Stomach (tissue), 9 donors: ENCODE results near the gene STX4. TPM values are rescaled to one million over a fixed set of nuclear protein-coding genes. Genes with fewer than 3 reads are reported as not detected.
"Not testable (repeated sequence)": the region's sequence is repeated elsewhere in the genome, so short reads cannot be mapped to it uniquely, and the experiment has no call there.

Experiments
- DNase-seq, 2 donors: peaks; one replicate each; pipeline versions ENCODE4 v3.0.0 to v3.0.0-alpha.2; 2013 to 2019
- H3K27ac ChIP-seq, 5 donors: fragments of 200-600 bp in 4 of 5; sonication (generic) in 4 of 5; one replicate each; pipeline ENCODE4 v1.5.1; 2013 to 2019; ENCODE audit warnings: mild to moderate bottlenecking in 1 of 5, moderate library complexity in 1 of 5
- H3K27me3 ChIP-seq, 3 donors: fragments of 200-600 bp; sonication (generic); one replicate each; pipeline ENCODE4 v1.5.1; 2017 to 2019; ENCODE audit warnings: mixed run types in 1 of 3
- H3K36me3 ChIP-seq, 4 donors: fragments of 200-600 bp; sonication (generic); 1 replicate in 3 of 4; 2 replicates in 1 of 4; pipeline ENCODE4 v1.5.1; 2016 to 2019
- H3K4me1 ChIP-seq, 4 donors: fragments of 200-600 bp; sonication (generic); one replicate each; pipeline ENCODE4 v1.5.1; 2016 to 2019
- H3K4me3 ChIP-seq, 4 donors: fragments of 200-600 bp; sonication (generic) in 3 of 4; one replicate each; pipeline ENCODE4 v1.5.1; 2016 to 2019; ENCODE audit warnings: mild to moderate bottlenecking in 1 of 4
- H3K9me3 ChIP-seq, 4 donors: fragments of 200-600 bp; sonication (generic); one replicate each; pipeline ENCODE4 v1.5.1; 2016 to 2019
- CTCF ChIP-seq, 7 experiments: fragments of 450-650 bp in 4 of 7; fragments of 200-600 bp in 3 of 7; sonication (generic) in 3 of 7; IDR thresholded peaks; one replicate each; pipeline ENCODE4 v1.5.1; 2016 to 2019; ENCODE audit warnings: antibody characterized with exemption in 7 of 7, control low read depth in 2 of 7, mild to moderate bottlenecking in 1 of 7
- EP300 ChIP-seq: sonication (generic); formaldehyde crosslinking; IDR thresholded peaks from one replicate; pipeline ENCODE4 v1.6.1; 2017; ENCODE audit warnings: antibody characterized with exemption
- POLR2A ChIP-seq, 4 donors: fragments of 450-650 bp; IDR thresholded peaks; one replicate each; pipeline ENCODE4 v1.6.1; 2016; ENCODE audit warnings: antibody characterized with exemption in 4 of 4, control low read depth in 2 of 4, mild to moderate bottlenecking in 1 of 4, moderate library complexity in 1 of 4
- POLR2AphosphoS5 ChIP-seq, 3 donors: sonication (generic); formaldehyde crosslinking; IDR thresholded peaks; one replicate each; pipeline ENCODE4 v1.6.1; 2016; ENCODE audit warnings: antibody characterized with exemption in 3 of 3
- WGBS, 5 donors: extraction: QIAGEN DNeasy Blood & Tissue Kit in 3 of 5; methylation state at CpG; one replicate each; pipeline versions ENCODE4 v1.1.5 to v1.1.7; 2013 to 2018; 5-methylcytosine and 5-hydroxymethylcytosine counted together
- intact Hi-C: fragments of 100-400 bp; cut with DNase I; formaldehyde crosslinking; loops from one replicate; pipeline ENCODE4 v1.15.1; 2023; ENCODE audit warnings: low total_unique reads
- polyA plus RNA-seq, 3 donors: library from polyadenylated mRNA; stranded (reverse); fragments of 200-250 nt; gene quantifications; one replicate each; pipeline ENCODE4 v1.2.3, GENCODE V29; 2013
- total RNA-seq, 5 donors: library from RNA; depleted of rRNA; stranded (reverse); fragments of >200 nt; gene quantifications; one replicate each; pipeline versions ENCODE4 v1.1.0 to v1.2.3, GENCODE V29; 2014 to 2016
- donor health status: healthy with polysubstance abuse.
- donor health status: Bipolar disorder and iron deficiency.
- donor health status: healthy.

The STX4 gene
- total and polyA plus RNA-seq, 8 donors: 13.8 to 254 (median 60.2) TPM

- intact Hi-C loops: no loop called here
- H3K4me3 ChIP-seq: no peak overlapping the region
- 63 to 71% (median 67%) methylated on average over 6 of the region's 6 CpGs for WGBS, 5 donors
- peaks cover 0 to 1% (median under 1%) of the 10 kb centered on the region in 4 donors for H3K4me1 ChIP-seq
- no peaks in the 10 kb centered on the region for H3K9me3 ChIP-seq
- H3K27me3 ChIP-seq: peaks cover under 1 to 51% (median 15%) of the 10 kb centered on the region in 3 donors
- DNase-seq: peak in 1 of 2 donors; percentile 33
- TF ChIP-seq EP300 (no peak), POLR2AphosphoS5 (IDR thresholded peaks at IDR 0.05) (no peak), POLR2A (IDR thresholded peaks at IDR 0.05) (no peak), CTCF (IDR thresholded peaks at IDR 0.05) (no peak)
- H3K27ac ChIP-seq: no peak overlapping the region
- no peaks in the 10 kb centered on the region for H3K36me3 ChIP-seq
Observed at GRCh38 chr16:31016018-31016417, 17.3 kb upstream of the STX4 start.

- H3K4me1 ChIP-seq, H3K27ac ChIP-seq, H3K36me3 ChIP-seq, DNase-seq, H3K4me3 ChIP-seq, H3K9me3 ChIP-seq, intact Hi-C loops: not testable (repeated sequence)
- peaks cover 0 to 34% (median 0%) of the 10 kb centered on the region in 3 donors for H3K27me3 ChIP-seq
- 87 to 96% (median 93%) methylated on average over 10 of the region's 10 CpGs for WGBS, 5 donors
Observed at GRCh38 chr16:31017756-31018155, 15.6 kb upstream of the STX4 start.

GRCh38 chr16:31020536-31020935 lies 12.8 kb upstream of the STX4 start:
- intact Hi-C loops: no loop called here
- DNase-seq: no peak
- Histone ChIP-seq H3K27me3 (peaks cover 0 to 18% (median 0%) of the 10 kb centered on the region in 3 donors), H3K27ac (no peak overlapping the region), H3K4me1 (peaks cover 0 to 14% (median 4%) of the 10 kb centered on the region in 4 donors), H3K9me3 (no peaks in the 10 kb centered on the region), H3K36me3 (no peaks in the 10 kb centered on the region), H3K4me3 (no peak overlapping the region)
- no peak for TF ChIP-seq CTCF (IDR thresholded peaks at IDR 0.05)
- no peak for TF ChIP-seq POLR2AphosphoS5 (IDR thresholded peaks at IDR 0.05)
- TF ChIP-seq EP300: no peak
- TF ChIP-seq POLR2A (IDR thresholded peaks at IDR 0.05): no peak
- 89 to 96% (median 93%) methylated on average over 3 of the region's 3 CpGs for WGBS, 5 donors

- H3K9me3 ChIP-seq: no peaks in the 10 kb centered on the region
- H3K36me3 ChIP-seq: no peaks in the 10 kb centered on the region
- H3K4me1 ChIP-seq: peaks cover 0 to 14% (median 4%) of the 10 kb centered on the region in 4 donors
- 41 to 57% (median 55%) methylated on average over 12 of the region's 12 CpGs for WGBS, 5 donors
- peak overlapping the region in 1 of 5 donors; percentile 38 for H3K27ac ChIP-seq
- H3K4me3 ChIP-seq: no peak overlapping the region
- intact Hi-C loops: no loop called here
- H3K27me3 ChIP-seq: peaks cover 0 to under 1% (median 0%) of the 10 kb centered on the region in 3 donors
- TF ChIP-seq POLR2A (IDR thresholded peaks at IDR 0.05) (no peak), POLR2AphosphoS5 (IDR thresholded peaks at IDR 0.05) (no peak), EP300 (no peak), CTCF (IDR thresholded peaks at IDR 0.05) (no peak)
- DNase-seq: no peak
Observed at GRCh38 chr16:31022544-31023251, 10.7 kb upstream of the STX4 start.

- no peak for DNase-seq
- TF ChIP-seq POLR2AphosphoS5 (IDR thresholded peaks at IDR 0.05) (no peak), POLR2A (IDR thresholded peaks at IDR 0.05) (no peak), CTCF (IDR thresholded peaks at IDR 0.05) (no peak), EP300 (no peak)
- 86 to 97% (median 89%) methylated on average over 4 of the region's 4 CpGs for WGBS, 5 donors
- H3K4me1 ChIP-seq: peaks cover 0 to 14% (median 4%) of the 10 kb centered on the region in 4 donors
- no peaks in the 10 kb centered on the region for H3K36me3 ChIP-seq
- peak overlapping the region in 1 of 5 donors; percentile 38 for H3K27ac ChIP-seq
- intact Hi-C loops: no loop called here
- H3K9me3 ChIP-seq: no peaks in the 10 kb centered on the region
- no peak overlapping the region for H3K4me3 ChIP-seq
- no peaks in the 10 kb centered on the region for H3K27me3 ChIP-seq
Observed at GRCh38 chr16:31023252-31023602, 10.1 kb upstream of the STX4 start.
